Measurements from ENCODE around the gene GABRR1.

DNA sequence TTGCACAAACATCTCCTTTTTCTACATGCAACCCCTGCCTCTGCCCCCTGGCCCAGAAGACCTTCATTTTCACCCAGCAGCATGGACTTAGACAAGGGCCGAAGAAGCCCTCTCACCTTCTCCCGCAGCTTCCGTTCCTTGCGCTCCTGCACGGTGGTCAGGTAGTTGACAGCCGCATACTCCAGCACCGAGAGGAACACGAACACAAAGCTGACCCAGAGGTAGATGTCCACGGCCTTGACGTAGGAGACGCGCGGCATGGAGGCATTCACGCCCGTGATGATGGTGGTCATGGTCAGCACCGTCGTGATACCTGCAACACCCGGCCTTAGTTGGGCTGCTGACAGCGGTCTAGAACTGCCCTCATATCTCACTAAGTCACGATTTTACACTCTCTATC, 47.1 kb upstream of the GABRR1 start:
- TF ChIP-seq EZH2 (IDR thresholded peaks at IDR 0.05) (no peak), POLR2A (IDR thresholded peaks at IDR 0.05; ENCODE audit: borderline replicate concordance, extremely low read depth, insufficient read depth, insufficient read length) (no peak), SIN3A (IDR thresholded peaks at IDR 0.05; ENCODE audit: low read depth) (no peak), CEBPB (IDR thresholded peaks at IDR 0.05; ENCODE audit: low read depth) (no peak)
- TF ChIP-seq, protein P1, sequence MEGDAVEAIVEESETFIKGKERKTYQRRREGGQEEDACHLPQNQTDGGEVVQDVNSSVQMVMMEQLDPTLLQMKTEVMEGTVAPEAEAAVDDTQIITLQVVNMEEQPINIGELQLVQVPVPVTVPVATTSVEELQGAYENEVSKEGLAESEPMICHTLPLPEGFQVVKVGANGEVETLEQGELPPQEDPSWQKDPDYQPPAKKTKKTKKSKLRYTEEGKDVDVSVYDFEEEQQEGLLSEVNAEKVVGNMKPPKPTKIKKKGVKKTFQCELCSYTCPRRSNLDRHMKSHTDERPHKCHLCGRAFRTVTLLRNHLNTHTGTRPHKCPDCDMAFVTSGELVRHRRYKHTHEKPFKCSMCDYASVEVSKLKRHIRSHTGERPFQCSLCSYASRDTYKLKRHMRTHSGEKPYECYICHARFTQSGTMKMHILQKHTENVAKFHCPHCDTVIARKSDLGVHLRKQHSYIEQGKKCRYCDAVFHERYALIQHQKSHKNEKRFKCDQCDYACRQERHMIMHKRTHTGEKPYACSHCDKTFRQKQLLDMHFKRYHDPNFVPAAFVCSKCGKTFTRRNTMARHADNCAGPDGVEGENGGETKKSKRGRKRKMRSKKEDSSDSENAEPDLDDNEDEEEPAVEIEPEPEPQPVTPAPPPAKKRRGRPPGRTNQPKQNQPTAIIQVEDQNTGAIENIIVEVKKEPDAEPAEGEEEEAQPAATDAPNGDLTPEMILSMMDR (IDR thresholded peaks at IDR 0.05 in 2 of 3, conservative IDR thresholded peaks at IDR 0.05 in 1 of 3; ENCODE audit: borderline replicate concordance in 1 of 3, insufficient read depth in 1 of 3, low read depth in 2 of 3, low read length in 2 of 3), result no peak
- TF ChIP-seq, protein P2, sequence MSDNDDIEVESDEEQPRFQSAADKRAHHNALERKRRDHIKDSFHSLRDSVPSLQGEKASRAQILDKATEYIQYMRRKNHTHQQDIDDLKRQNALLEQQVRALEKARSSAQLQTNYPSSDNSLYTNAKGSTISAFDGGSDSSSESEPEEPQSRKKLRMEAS (IDR thresholded peaks at IDR 0.05), result no peak

Data from HCT116 (cell line).